ENCODE data around the gene CMBL. TPM values are rescaled to one million over a fixed set of nuclear protein-coding genes. Genes with fewer than 3 reads are reported as not detected.

The CMBL gene
- total RNA-seq, 1 experiment from 2014 or later = 43.2 TPM

GRCh38 chr5:10276691-10277090, 31.0 kb downstream of the CMBL start:
- Histone ChIP-seq H3K27ac (ENCODE audit: low read length) (no peak overlapping the region), H3K27me3 (ENCODE audit: control insufficient read depth, insufficient read depth, low read length) (no peaks in the 10 kb centered on the region), H3K4me1 (ENCODE audit: control insufficient read depth, insufficient read depth, low read length) (no peaks in the 10 kb centered on the region), H3K9me3 (ENCODE audit: control insufficient read depth, insufficient read depth, low read depth, low read length) (no peaks in the 10 kb centered on the region), H3K36me3 (ENCODE audit: control insufficient read depth, insufficient read depth, low read length) (no peaks in the 10 kb centered on the region), H3K4me3 (ENCODE audit: low read depth in 2 of 2, low read length in 2 of 2) (no peak overlapping the region)
- in situ Hi-C loops (cut with HindIII; ENCODE audit: low pct_unique_long_range_greater_than_20kb, low sequenced_read_pairs) = no loop called here
- ATAC-seq (no peak), DNase-seq (ENCODE audit: low read depth, low spot score) (no peak)
- no TSS peak for BruUV-seq (replicated peaks)
- intact Hi-C loops (cut with micrococcal nuclease; ENCODE audit: unreplicated experiment) = no loop called here
- POLR2A ChIA-PET = interaction anchor here (0.6 kb wide), 1 partner anchor 18 kb away, joined by 4 read pairs; no protein-coding TSS in a partner anchor
- TF ChIP-seq POLR2AphosphoS5 (IDR thresholded peaks at IDR 0.05; ENCODE audit: low read depth, low read length) (no peak), CTCF (IDR thresholded peaks at IDR 0.05) (no peak), TCF7L2 (IDR thresholded peaks at IDR 0.05; ENCODE audit: low read depth, low read length) (no peak), SIN3A (IDR thresholded peaks at IDR 0.05; ENCODE audit: borderline replicate concordance, insufficient read depth, low read depth, low read length) (no peak), REST (IDR thresholded peaks at IDR 0.05; ENCODE audit: insufficient read depth in 1 of 2, low read depth in 2 of 2, low read length in 1 of 2) (no peak)
- CTCF ChIA-PET = interaction anchor here (0.7 kb wide), 1 partner anchor 77 kb away, joined by 5 read pairs; the partner anchor contains the start of gene MARCHF6

GRCh38 chr5:10275991-10276390, 31.7 kb downstream of the CMBL start:
- Histone ChIP-seq H3K36me3 (ENCODE audit: control insufficient read depth, insufficient read depth, low read length) (no peaks in the 10 kb centered on the region), H3K27ac (ENCODE audit: low read length) (no peak overlapping the region), H3K4me1 (ENCODE audit: control insufficient read depth, insufficient read depth, low read length) (no peaks in the 10 kb centered on the region), H3K4me3 (ENCODE audit: low read depth in 2 of 2, low read length in 2 of 2) (no peak overlapping the region), H3K9me3 (ENCODE audit: control insufficient read depth, insufficient read depth, low read depth, low read length) (no peaks in the 10 kb centered on the region), H3K27me3 (ENCODE audit: control insufficient read depth, insufficient read depth, low read length) (no peaks in the 10 kb centered on the region)
- CTCF ChIA-PET = no interaction called here
- in situ Hi-C loops (cut with HindIII; ENCODE audit: low pct_unique_long_range_greater_than_20kb, low sequenced_read_pairs) = no loop called here
- ATAC-seq = no peak
- no TSS peak for BruUV-seq (replicated peaks)
- POLR2A ChIA-PET = no interaction called here
- TF ChIP-seq TCF7L2 (IDR thresholded peaks at IDR 0.05; ENCODE audit: low read depth, low read length) = no peak
- no peak for TF ChIP-seq REST (IDR thresholded peaks at IDR 0.05; ENCODE audit: insufficient read depth in 1 of 2, low read depth in 2 of 2, low read length in 1 of 2)
- no peak for TF ChIP-seq POLR2AphosphoS5 (IDR thresholded peaks at IDR 0.05; ENCODE audit: low read depth, low read length)
- TF ChIP-seq CTCF (IDR thresholded peaks at IDR 0.05) = no peak
- TF ChIP-seq SIN3A (IDR thresholded peaks at IDR 0.05; ENCODE audit: borderline replicate concordance, insufficient read depth, low read depth, low read length) = no peak
- intact Hi-C loops (cut with micrococcal nuclease; ENCODE audit: unreplicated experiment) = no loop called here
- DNase-seq (ENCODE audit: low read depth, low spot score) = no peak
